Endothelial cell of umbilical vein (primary cell): ENCODE data around the gene TBC1D30. TPM values are rescaled to one million over a fixed set of nuclear protein-coding genes. Genes with fewer than 3 reads are reported as not detected.

Source experiments
- BruUV-seq: library from RNA; stranded (reverse); fragments of 400-500 nt; replicated peaks from 2 replicates; lab custom pipeline; 2021; lab: Mats Ljungman, UMichigan
- CTCF ChIA-PET: fragments of 300-600, 350-600 bp; sonication (Branson Sonifier 250); formaldehyde crosslinking; loops from one replicate; lab custom pipeline; 2021; ENCODE audit warnings: antibody characterized with exemption, inconsistent platforms; lab: Charles Lee
- POLR2A ChIA-PET: fragments of 300-600, 350-600 bp; sonication (Branson Sonifier 250); formaldehyde crosslinking; loops from one replicate; lab custom pipeline; 2021; ENCODE audit warnings: antibody characterized with exemption, inconsistent platforms; lab: Charles Lee
- DNase-seq: peaks from one replicate; pipeline ENCODE4 v3.0.0-alpha.2; 2011; ENCODE audit warnings: low read depth, low spot score
- FAIRE-seq: peaks from 2 replicates; lab custom pipeline; 2011; peaks lifted over from hg19 to GRCh38; lab: Jason Lieb, UNC
- H2AFZ ChIP-seq: 2 replicates; pipeline ENCODE4 v1.6.0; 2012; ENCODE audit warnings: low read depth, low read length, control low read depth, inconsistent platforms
- H3K27ac ChIP-seq: 2 replicates; pipeline ENCODE4 v1.5.1; 2011; ENCODE audit warnings: low read depth, mild to moderate bottlenecking, control low read depth, low read length, moderate library complexity; ENCODE audit not compliant: insufficient read depth
- H3K27me3 ChIP-seq, 2 experiments: 2 replicates each; pipeline versions ENCODE4 v1.6.0 to v1.6.1; 2011; ENCODE audit warnings: low read length in 2 of 2, mixed read lengths in 1 of 2; ENCODE audit not compliant: control insufficient read depth in 2 of 2, insufficient read depth in 2 of 2
- H3K36me3 ChIP-seq, 2 experiments: 2 replicates in 1 of 2; 3 replicates in 1 of 2; pipeline ENCODE4 v1.5.1; 2011; ENCODE audit warnings: low read length in 2 of 2, mild to moderate bottlenecking in 1 of 2, moderate library complexity in 1 of 2; ENCODE audit not compliant: control insufficient read depth in 2 of 2, insufficient read depth in 2 of 2; ENCODE audit errors: extremely low read depth in 1 of 2
- H3K4me1 ChIP-seq: 3 replicates; pipeline ENCODE4 v1.5.1; 2011; ENCODE audit warnings: mild to moderate bottlenecking, low read length; ENCODE audit not compliant: control insufficient read depth, insufficient read depth; ENCODE audit errors: extremely low read depth
- H3K4me2 ChIP-seq: 2 replicates; pipeline ENCODE4 v1.6.1; 2011; ENCODE audit warnings: low read length, control low read depth, mixed read lengths; ENCODE audit not compliant: insufficient read depth
- H3K4me3 ChIP-seq, 3 experiments: fragments of 200-600 bp in 1 of 3; sonication (generic), shearing (Covaris generic) in 1 of 3; replicated peaks in 1 of 3; 2 replicates each; pipeline ENCODE4 v1.5.1; 2011 to 2016; ENCODE audit warnings: control low read depth in 3 of 3, low read length in 3 of 3, mild to moderate bottlenecking in 2 of 3, inconsistent platforms in 1 of 3, low read depth in 1 of 3, moderate library complexity in 1 of 3; ENCODE audit not compliant: insufficient read depth in 1 of 3
- H3K79me2 ChIP-seq: 2 replicates; pipeline ENCODE4 v1.6.0; 2012; ENCODE audit warnings: low read length, inconsistent platforms; ENCODE audit not compliant: control insufficient read depth, insufficient read depth
- H3K9ac ChIP-seq: replicated peaks from 2 replicates; pipeline ENCODE3; 2011; ENCODE audit warnings: low read length, control low read depth; ENCODE audit not compliant: insufficient read depth; ENCODE audit errors: extremely low read depth
- H3K9me1 ChIP-seq: replicated peaks from 3 replicates; pipeline ENCODE4 v1.6.0; 2011; ENCODE audit warnings: mild to moderate bottlenecking, low read length; ENCODE audit not compliant: control insufficient read depth, insufficient read depth; ENCODE audit errors: extremely low read depth
- H3K9me3 ChIP-seq: replicated peaks from 2 replicates; pipeline ENCODE4 v1.5.1; 2012; ENCODE audit warnings: low read length, inconsistent platforms; ENCODE audit not compliant: control insufficient read depth, insufficient read depth
- H4K20me1 ChIP-seq: replicated peaks from 2 replicates; pipeline ENCODE3; 2011; ENCODE audit warnings: mild to moderate bottlenecking, low read length; ENCODE audit not compliant: control insufficient read depth, insufficient read depth; ENCODE audit errors: extremely low read depth
- EZH2 ChIP-seq: IDR thresholded peaks from 2 replicates; pipeline ENCODE4 v1.6.1; 2012; ENCODE audit warnings: borderline replicate concordance, low read depth, mild to moderate bottlenecking, moderate library complexity, low read length, inconsistent platforms; ENCODE audit not compliant: severe bottlenecking
- FOS ChIP-seq: IDR thresholded peaks from 2 replicates; pipeline ENCODE4 v1.6.1; 2011; ENCODE audit warnings: mild to moderate bottlenecking, low read length, moderate library complexity, borderline replicate concordance; ENCODE audit not compliant: insufficient read depth
- GATA2 ChIP-seq: IDR thresholded peaks from 2 replicates; pipeline ENCODE4 v1.7.0; 2011; ENCODE audit warnings: low read depth, mild to moderate bottlenecking, moderate library complexity, mixed read lengths, low read length; ENCODE audit not compliant: insufficient read length, insufficient read depth
- JUN ChIP-seq: IDR thresholded peaks from 2 replicates; pipeline ENCODE4 v1.6.1; 2011; ENCODE audit warnings: borderline replicate concordance, low read depth; ENCODE audit not compliant: insufficient read length, insufficient read depth
- MYC ChIP-seq: IDR thresholded peaks from one replicate; pipeline ENCODE4 v1.6.1; 2011; ENCODE audit warnings: mild to moderate bottlenecking, low read depth, low read length
- POLR2A ChIP-seq: IDR thresholded peaks from 2 replicates; pipeline ENCODE4 v1.6.1; 2012; ENCODE audit warnings: low read depth, mild to moderate bottlenecking, control low read depth, low read length
- POLR2AphosphoS5 ChIP-seq: IDR thresholded peaks from 2 replicates; pipeline ENCODE4 v1.6.1; 2012; ENCODE audit warnings: low read depth, mild to moderate bottlenecking, control low read depth, low read length, moderate library complexity; ENCODE audit not compliant: insufficient read depth
- dilution Hi-C: fragments of 300-500 bp; cut with MboI; formaldehyde crosslinking; loops from one replicate; pipeline ENCODE4 v1.15.0; 2019; ENCODE audit warnings: low sequenced_read_pairs; ENCODE audit not compliant: extremely low pct_ligation_motif_present
- intact Hi-C: fragments of 100-400 bp; cut with micrococcal nuclease; formaldehyde crosslinking; loops from one replicate; pipeline ENCODE4 v1.10.0; 2022
- polyA plus RNA-seq, 4 experiments: library from polyadenylated mRNA; depleted of rRNA in 3 of 4; stranded (reverse) in 3 of 4; unstranded in 1 of 4; fragments of >200 nt; gene quantifications; 2 replicates each; pipeline versions ENCODE4 v1.2.1 to v1.2.3, GENCODE V29; 2011 to 2012; ENCODE audit warnings: missing spikeins in 1 of 4
- total RNA-seq: library from RNA; stranded (reverse); gene quantifications from 2 replicates; pipeline ENCODE4 v1.2.3, GENCODE V29; 2021
- TF ChIP-seq, protein P1 (sequence below): IDR thresholded peaks from 2 replicates; pipeline ENCODE4 v1.6.1; 2011; ENCODE audit not compliant: insufficient read depth, insufficient read length
- TF ChIP-seq, protein P2 (sequence below), 2 donors: IDR thresholded peaks; 1 replicate in 1 of 2; 2 replicates in 1 of 2; pipeline ENCODE4 v1.5.1; 2011; ENCODE audit warnings: low read length in 2 of 2, mild to moderate bottlenecking in 2 of 2, moderate library complexity in 2 of 2, control low read depth in 1 of 2, inconsistent platforms in 1 of 2, low read depth in 1 of 2; ENCODE audit not compliant: insufficient read depth in 1 of 2; ENCODE audit errors: extremely low read depth in 1 of 2

The TBC1D30 gene
- total and polyA plus RNA-seq, 2 donors (not counting 3 experiments of a cell fraction or from before 2014, with no cell fraction given): 4.4 to 7.6 TPM

DNA sequence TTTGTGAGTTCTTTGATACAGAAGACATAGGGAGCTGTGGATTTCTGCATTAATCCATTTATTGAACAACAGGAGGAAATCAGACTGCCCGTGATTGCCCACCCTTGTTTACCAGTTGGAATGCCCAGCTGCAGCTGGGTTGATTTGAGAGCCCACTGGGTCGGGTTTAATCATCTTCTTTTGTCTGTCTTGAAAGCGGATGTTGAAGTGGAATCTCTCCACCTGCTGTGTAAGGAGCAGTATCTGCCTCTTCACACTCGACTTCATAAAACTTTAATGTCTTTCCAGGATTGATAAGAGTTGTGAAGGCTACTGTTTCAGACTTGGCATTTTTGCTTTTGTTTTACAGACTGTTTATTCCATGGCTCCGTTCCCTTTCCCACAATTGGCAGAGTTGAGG lies 39.9 kb downstream of the TBC1D30 start:
- intact Hi-C loops: no loop called here
- no peaks in the 10 kb centered on the region for H4K20me1 ChIP-seq
- H3K27me3 ChIP-seq: no peaks in the 10 kb centered on the region
- no peak overlapping the region for H3K4me2 ChIP-seq
- DNase-seq (no peak), FAIRE-seq (no peak)
- H3K27ac ChIP-seq: no peak overlapping the region
- no peaks in the 10 kb centered on the region for H3K79me2 ChIP-seq
- H3K4me1 ChIP-seq: no peaks in the 10 kb centered on the region
- no peak overlapping the region for H3K9ac ChIP-seq
- CTCF ChIA-PET: no interaction called here
- H3K9me3 ChIP-seq: no peaks in the 10 kb centered on the region
- H3K4me3 ChIP-seq: no peak overlapping the region
- BruUV-seq: no TSS peak
- H2AFZ ChIP-seq: no peak overlapping the region
- TF ChIP-seq EZH2 (no peak), GATA2 (no peak), POLR2AphosphoS5 (no peak), POLR2A (no peak), MYC (no peak), FOS (no peak), JUN (no peak)
- TF ChIP-seq, protein P1, sequence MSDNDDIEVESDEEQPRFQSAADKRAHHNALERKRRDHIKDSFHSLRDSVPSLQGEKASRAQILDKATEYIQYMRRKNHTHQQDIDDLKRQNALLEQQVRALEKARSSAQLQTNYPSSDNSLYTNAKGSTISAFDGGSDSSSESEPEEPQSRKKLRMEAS: no peak
- TF ChIP-seq, protein P2, sequence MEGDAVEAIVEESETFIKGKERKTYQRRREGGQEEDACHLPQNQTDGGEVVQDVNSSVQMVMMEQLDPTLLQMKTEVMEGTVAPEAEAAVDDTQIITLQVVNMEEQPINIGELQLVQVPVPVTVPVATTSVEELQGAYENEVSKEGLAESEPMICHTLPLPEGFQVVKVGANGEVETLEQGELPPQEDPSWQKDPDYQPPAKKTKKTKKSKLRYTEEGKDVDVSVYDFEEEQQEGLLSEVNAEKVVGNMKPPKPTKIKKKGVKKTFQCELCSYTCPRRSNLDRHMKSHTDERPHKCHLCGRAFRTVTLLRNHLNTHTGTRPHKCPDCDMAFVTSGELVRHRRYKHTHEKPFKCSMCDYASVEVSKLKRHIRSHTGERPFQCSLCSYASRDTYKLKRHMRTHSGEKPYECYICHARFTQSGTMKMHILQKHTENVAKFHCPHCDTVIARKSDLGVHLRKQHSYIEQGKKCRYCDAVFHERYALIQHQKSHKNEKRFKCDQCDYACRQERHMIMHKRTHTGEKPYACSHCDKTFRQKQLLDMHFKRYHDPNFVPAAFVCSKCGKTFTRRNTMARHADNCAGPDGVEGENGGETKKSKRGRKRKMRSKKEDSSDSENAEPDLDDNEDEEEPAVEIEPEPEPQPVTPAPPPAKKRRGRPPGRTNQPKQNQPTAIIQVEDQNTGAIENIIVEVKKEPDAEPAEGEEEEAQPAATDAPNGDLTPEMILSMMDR (IDR thresholded peaks at IDR 0.05; ENCODE audit: extremely low read depth in 1 of 2, insufficient read depth in 1 of 2, low read depth in 1 of 2, low read length in 2 of 2): no peak
- POLR2A ChIA-PET: no interaction called here
- H3K9me1 ChIP-seq: no peaks in the 10 kb centered on the region
- H3K36me3 ChIP-seq: no peaks in the 10 kb centered on the region
- dilution Hi-C loops: no loop called here
